Measurements from ENCODE around the gene RIN3. TPM values are rescaled to one million over a fixed set of nuclear protein-coding genes. Genes with fewer than 3 reads are reported as not detected.
"Not testable (repeated sequence)": the region's sequence is repeated elsewhere in the genome, so short reads cannot be mapped to it uniquely, and the experiment has no call there.

RIN3 gene
- total and polyA plus RNA-seq, 7 experiments from 2014 or later = 27.2 to 182 (median 114) TPM

GRCh38 chr14:92712654-92713051 lies 199.1 kb downstream of the RIN3 start:
- H3K36me3 ChIP-seq (ENCODE audit: control insufficient read depth in 2 of 3, insufficient read depth in 3 of 3, low read length in 3 of 3) = peaks cover 0 to 34% (median 0%) of the 10 kb centered on the region in 3 experiments
- intact Hi-C loops (cut with micrococcal nuclease) = no loop called here
- Mint-ChIP-seq H3K36me3 (peaks cover 0 to 32% (median 17%) of the 10 kb centered on the region in 5 donors), H3K27me3 (peaks cover 0 to 2% (median 0%) of the 10 kb centered on the region in 5 donors), H3K27ac (no peak overlapping the region), H3K9me3 (no peaks in the 10 kb centered on the region), H3K4me1 (peaks cover 0 to 5% (median 0%) of the 10 kb centered on the region in 7 donors), H3K4me3 (no peak overlapping the region)
- DNase-seq = no peak
- no peak overlapping the region for H3K4me3 ChIP-seq (ENCODE audit: low read length)
- H3K9me3 ChIP-seq (ENCODE audit: control insufficient read depth in 2 of 3, low read length in 3 of 3) = no peaks in the 10 kb centered on the region
- ChIA-PET CTCF (interaction anchor here (0.7 to 1.7 kb wide), 4 partner anchors 18 to 650 kb away, joined by 3 to 9 read pairs (median 6); no protein-coding TSS in a partner anchor), POLR2A (no interaction called here)
- H3K27ac ChIP-seq (ENCODE audit: low read depth, low read length) = no peak overlapping the region
- H3K4me1 ChIP-seq (ENCODE audit: control insufficient read depth in 2 of 2, insufficient read depth in 2 of 2, low read length in 2 of 2) = no peaks in the 10 kb centered on the region
- no peaks in the 10 kb centered on the region for H3K27me3 ChIP-seq (ENCODE audit: control insufficient read depth in 2 of 2, insufficient read depth in 2 of 2, low read length in 2 of 2)
- no peak for ATAC-seq

GRCh38 chr14:92714739-92715307 lies 201.2 kb downstream of the RIN3 start:
- H3K9me3 ChIP-seq (ENCODE audit: control insufficient read depth in 2 of 3, low read length in 3 of 3); H3K4me3 Mint-ChIP-seq; H3K4me3 ChIP-seq (ENCODE audit: low read length); H3K27me3 ChIP-seq (ENCODE audit: control insufficient read depth in 2 of 2, insufficient read depth in 2 of 2, low read length in 2 of 2); H3K27me3 Mint-ChIP-seq; POLR2A ChIA-PET; H3K9me3 Mint-ChIP-seq; H3K4me1 Mint-ChIP-seq; H3K4me1 ChIP-seq (ENCODE audit: control insufficient read depth in 2 of 2, insufficient read depth in 2 of 2, low read length in 2 of 2); H3K27ac ChIP-seq (ENCODE audit: low read depth, low read length): not testable (repeated sequence)
- H3K27ac Mint-ChIP-seq = peak overlapping the region in 2 of 9 donors; percentile 18 to 46
- H3K36me3 Mint-ChIP-seq = peaks cover 0 to 20% (median 13%) of the 10 kb centered on the region in 5 donors
- ATAC-seq (peak; percentile 86), DNase-seq (peak; percentile 46 to 83 (median 69))
- CTCF ChIA-PET = interaction anchor here (0.6 to 3.2 kb wide), 8 partner anchors 15 to 1443 kb away, joined by 3 to 21 read pairs (median 4); no protein-coding TSS in a partner anchor
- H3K36me3 ChIP-seq (ENCODE audit: control insufficient read depth in 2 of 3, insufficient read depth in 3 of 3, low read length in 3 of 3) = peaks cover 0 to 23% (median 0%) of the 10 kb centered on the region in 3 experiments
- intact Hi-C loops (cut with micrococcal nuclease) = loop anchor here (1.0 kb wide), 2 partner anchors 33 to 68 kb away; partner anchors contain the start of gene LGMN (in 1 of the 2)

GRCh38 chr14:92716131-92716530 lies 202.6 kb downstream of the RIN3 start:
- DNase-seq (no peak), ATAC-seq (no peak)
- no peak overlapping the region for H3K27ac Mint-ChIP-seq
- H3K4me3 Mint-ChIP-seq = no peak overlapping the region
- H3K27ac ChIP-seq (ENCODE audit: low read depth, low read length) = no peak overlapping the region
- CTCF ChIA-PET = interaction anchor here (0.6 to 3.2 kb wide), 3 partner anchors 68 to 401 kb away, joined by 3 to 21 read pairs (median 3); no protein-coding TSS in a partner anchor
- POLR2A ChIA-PET = no interaction called here
- H3K4me1 ChIP-seq (ENCODE audit: control insufficient read depth in 2 of 2, insufficient read depth in 2 of 2, low read length in 2 of 2) = no peaks in the 10 kb centered on the region
- H3K36me3 Mint-ChIP-seq = peaks cover 0 to 12% (median 8%) of the 10 kb centered on the region in 5 donors
- no peaks in the 10 kb centered on the region for H3K27me3 ChIP-seq (ENCODE audit: control insufficient read depth in 2 of 2, insufficient read depth in 2 of 2, low read length in 2 of 2)
- no peaks in the 10 kb centered on the region for H3K9me3 Mint-ChIP-seq
- H3K36me3 ChIP-seq (ENCODE audit: control insufficient read depth in 2 of 3, insufficient read depth in 3 of 3, low read length in 3 of 3) = peaks cover 0 to 14% (median 0%) of the 10 kb centered on the region in 3 experiments
- intact Hi-C loops (cut with micrococcal nuclease) = no loop called here
- no peaks in the 10 kb centered on the region for H3K9me3 ChIP-seq (ENCODE audit: control insufficient read depth in 2 of 3, low read length in 3 of 3)
- H3K4me3 ChIP-seq (ENCODE audit: low read length) = no peak overlapping the region
- H3K27me3 Mint-ChIP-seq = peaks cover 0 to 2% (median 0%) of the 10 kb centered on the region in 5 donors
- H3K4me1 Mint-ChIP-seq = peaks cover 0 to 8% (median 0%) of the 10 kb centered on the region in 7 donors

GRCh38 chr14:92717571-92718042 lies 204.0 kb downstream of the RIN3 start:
- peak; percentile 63 for ATAC-seq
- H3K27ac Mint-ChIP-seq = peak overlapping the region in 2 of 9 donors; percentile 13 to 48
- H3K36me3 ChIP-seq (ENCODE audit: control insufficient read depth in 2 of 3, insufficient read depth in 3 of 3, low read length in 3 of 3) = peaks cover 0 to 5% (median 0%) of the 10 kb centered on the region in 3 experiments
- DNase-seq = no peak
- ChIA-PET POLR2A (no interaction called here), CTCF (interaction anchor here (1.0 to 1.3 kb wide), 3 partner anchors 10 to 67 kb away, joined by 3 to 8 read pairs (median 4); no protein-coding TSS in a partner anchor)
- H3K27me3 ChIP-seq (ENCODE audit: control insufficient read depth in 2 of 2, insufficient read depth in 2 of 2, low read length in 2 of 2) = no peaks in the 10 kb centered on the region
- H3K27ac ChIP-seq (ENCODE audit: low read depth, low read length) = no peak overlapping the region
- peak overlapping the region in 1 of 10 donors; percentile 30 for H3K4me3 Mint-ChIP-seq
- intact Hi-C loops (cut with micrococcal nuclease) = no loop called here
- H3K9me3 ChIP-seq (ENCODE audit: control insufficient read depth in 2 of 3, low read length in 3 of 3) = no peaks in the 10 kb centered on the region
- no peaks in the 10 kb centered on the region for H3K4me1 ChIP-seq (ENCODE audit: control insufficient read depth in 2 of 2, insufficient read depth in 2 of 2, low read length in 2 of 2)
- peaks cover 0 to 2% (median 0%) of the 10 kb centered on the region in 5 donors for H3K27me3 Mint-ChIP-seq
- peaks cover 0 to 7% (median 2%) of the 10 kb centered on the region in 5 donors for H3K36me3 Mint-ChIP-seq
- peaks cover 0 to 8% (median 0%) of the 10 kb centered on the region in 7 donors for H3K4me1 Mint-ChIP-seq
- H3K4me3 ChIP-seq (ENCODE audit: low read length) = no peak overlapping the region
- no peaks in the 10 kb centered on the region for H3K9me3 Mint-ChIP-seq

- ChIA-PET POLR2A (no interaction called here), CTCF (no interaction called here)
- Histone ChIP-seq H3K4me1 (ENCODE audit: control insufficient read depth in 2 of 2, insufficient read depth in 2 of 2, low read length in 2 of 2) (no peaks in the 10 kb centered on the region), H3K27ac (ENCODE audit: low read depth, low read length) (no peak overlapping the region), H3K9me3 (ENCODE audit: control insufficient read depth in 2 of 3, low read length in 3 of 3) (no peaks in the 10 kb centered on the region), H3K36me3 (ENCODE audit: control insufficient read depth in 2 of 3, insufficient read depth in 3 of 3, low read length in 3 of 3) (peaks cover 0 to 5% (median 0%) of the 10 kb centered on the region in 3 experiments), H3K4me3 (ENCODE audit: low read length) (no peak overlapping the region), H3K27me3 (ENCODE audit: control insufficient read depth in 2 of 2, insufficient read depth in 2 of 2, low read length in 2 of 2) (no peaks in the 10 kb centered on the region)
- H3K36me3 Mint-ChIP-seq = peaks cover 0 to 9% (median 4%) of the 10 kb centered on the region in 5 donors
- H3K4me1 Mint-ChIP-seq = peaks cover 0 to 8% (median 0%) of the 10 kb centered on the region in 7 donors
- H3K27ac Mint-ChIP-seq = no peak overlapping the region
- peaks cover 0 to 5% (median 0%) of the 10 kb centered on the region in 5 donors for H3K27me3 Mint-ChIP-seq
- DNase-seq (no peak), ATAC-seq (no peak)
- no peak overlapping the region for H3K4me3 Mint-ChIP-seq
- no peaks in the 10 kb centered on the region for H3K9me3 Mint-ChIP-seq
- intact Hi-C loops (cut with micrococcal nuclease) = no loop called here
Measured at GRCh38 chr14:92718664-92719063, 205.1 kb downstream of the RIN3 start.

GRCh38 chr14:92719421-92719820 lies 205.8 kb downstream of the RIN3 start:
- H3K4me3 ChIP-seq (ENCODE audit: low read length) = no peak overlapping the region
- Mint-ChIP-seq H3K27ac (no peak overlapping the region), H3K9me3 (no peaks in the 10 kb centered on the region), H3K4me3 (no peak overlapping the region), H3K4me1 (peaks cover 0 to 8% (median 0%) of the 10 kb centered on the region in 7 donors), H3K27me3 (peaks cover 0 to 8% (median 0%) of the 10 kb centered on the region in 5 donors), H3K36me3 (peaks cover 0 to 14% (median 4%) of the 10 kb centered on the region in 5 donors)
- ChIA-PET POLR2A (interaction anchor here (0.7 kb wide), 1 partner anchor 664 kb away, joined by 3 read pairs; no protein-coding TSS in a partner anchor), CTCF (no interaction called here)
- no peaks in the 10 kb centered on the region for H3K9me3 ChIP-seq (ENCODE audit: control insufficient read depth in 2 of 3, low read length in 3 of 3)
- DNase-seq (no peak), ATAC-seq (no peak)
- no peak overlapping the region for H3K27ac ChIP-seq (ENCODE audit: low read depth, low read length)
- peaks cover 0 to 5% (median 0%) of the 10 kb centered on the region in 3 experiments for H3K36me3 ChIP-seq (ENCODE audit: control insufficient read depth in 2 of 3, insufficient read depth in 3 of 3, low read length in 3 of 3)
- intact Hi-C loops (cut with micrococcal nuclease) = no loop called here
- no peaks in the 10 kb centered on the region for H3K4me1 ChIP-seq (ENCODE audit: control insufficient read depth in 2 of 2, insufficient read depth in 2 of 2, low read length in 2 of 2)
- H3K27me3 ChIP-seq (ENCODE audit: control insufficient read depth in 2 of 2, insufficient read depth in 2 of 2, low read length in 2 of 2) = no peaks in the 10 kb centered on the region

Data from naive thymus-derived CD4-positive, alpha-beta T cell (primary cell).